NCI-H526 (cell line): ENCODE results near the gene ERCC5.

Experiments
- DNase-seq, 2 experiments: peaks; one replicate each; lab custom pipeline; 2025; lab: John Stamatoyannopoulos, UW

The ERCC5 gene

DNA sequence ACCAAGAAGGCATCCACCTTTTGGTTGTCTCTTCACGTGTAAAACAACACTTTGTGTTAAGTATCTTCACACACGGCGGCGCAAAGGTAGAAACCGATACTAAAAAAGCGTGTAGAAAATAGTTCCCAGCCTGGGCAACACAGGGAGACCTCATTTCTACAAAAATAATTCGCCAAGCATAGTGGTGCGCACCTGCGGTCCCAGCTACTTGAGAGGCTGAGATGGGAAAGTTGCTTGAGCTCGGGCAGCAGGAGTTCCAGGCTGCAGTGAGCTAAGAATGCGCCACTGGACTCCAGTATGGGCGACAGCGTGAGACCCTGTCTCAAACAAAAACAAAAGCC lies 573 bp upstream of the ERCC5 start:
- DNase-seq: no peak

DNA sequence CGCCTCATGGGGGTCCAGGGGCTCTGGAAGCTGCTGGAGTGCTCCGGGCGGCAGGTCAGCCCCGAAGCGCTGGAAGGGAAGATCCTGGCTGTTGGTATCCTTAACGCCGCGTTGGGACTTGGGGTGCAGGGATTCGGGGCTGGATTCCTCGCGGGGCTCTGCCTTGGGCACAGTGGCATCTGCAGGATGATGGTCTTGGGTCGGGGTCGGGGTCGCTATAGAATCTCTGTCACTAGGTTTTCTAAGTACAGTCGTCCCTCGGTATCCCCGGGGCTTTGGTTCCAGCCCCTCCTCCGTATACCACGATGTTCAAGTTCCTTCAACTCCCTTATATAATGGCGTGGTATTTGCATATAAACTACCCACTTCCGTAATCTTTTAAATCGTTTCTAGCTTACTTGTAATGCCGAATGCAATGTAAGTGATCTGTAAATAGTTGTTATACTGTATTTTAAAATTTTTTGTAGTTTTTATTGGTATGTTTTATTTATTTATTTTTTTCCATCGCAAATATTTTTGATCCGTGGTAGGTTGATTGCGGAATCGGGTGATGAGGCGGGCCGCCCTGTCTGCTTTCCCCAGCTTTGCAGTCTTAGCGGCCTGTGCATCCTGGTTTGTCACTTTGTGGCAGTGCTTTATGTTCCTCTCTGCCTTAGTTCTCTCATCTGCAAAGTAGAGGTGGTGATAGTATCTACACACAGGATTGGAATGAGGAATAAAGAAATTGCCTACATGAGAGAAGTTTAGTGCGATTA lies 606 bp downstream of the ERCC5 start:
- DNase-seq: peak; percentile 45 to 68

DNA sequence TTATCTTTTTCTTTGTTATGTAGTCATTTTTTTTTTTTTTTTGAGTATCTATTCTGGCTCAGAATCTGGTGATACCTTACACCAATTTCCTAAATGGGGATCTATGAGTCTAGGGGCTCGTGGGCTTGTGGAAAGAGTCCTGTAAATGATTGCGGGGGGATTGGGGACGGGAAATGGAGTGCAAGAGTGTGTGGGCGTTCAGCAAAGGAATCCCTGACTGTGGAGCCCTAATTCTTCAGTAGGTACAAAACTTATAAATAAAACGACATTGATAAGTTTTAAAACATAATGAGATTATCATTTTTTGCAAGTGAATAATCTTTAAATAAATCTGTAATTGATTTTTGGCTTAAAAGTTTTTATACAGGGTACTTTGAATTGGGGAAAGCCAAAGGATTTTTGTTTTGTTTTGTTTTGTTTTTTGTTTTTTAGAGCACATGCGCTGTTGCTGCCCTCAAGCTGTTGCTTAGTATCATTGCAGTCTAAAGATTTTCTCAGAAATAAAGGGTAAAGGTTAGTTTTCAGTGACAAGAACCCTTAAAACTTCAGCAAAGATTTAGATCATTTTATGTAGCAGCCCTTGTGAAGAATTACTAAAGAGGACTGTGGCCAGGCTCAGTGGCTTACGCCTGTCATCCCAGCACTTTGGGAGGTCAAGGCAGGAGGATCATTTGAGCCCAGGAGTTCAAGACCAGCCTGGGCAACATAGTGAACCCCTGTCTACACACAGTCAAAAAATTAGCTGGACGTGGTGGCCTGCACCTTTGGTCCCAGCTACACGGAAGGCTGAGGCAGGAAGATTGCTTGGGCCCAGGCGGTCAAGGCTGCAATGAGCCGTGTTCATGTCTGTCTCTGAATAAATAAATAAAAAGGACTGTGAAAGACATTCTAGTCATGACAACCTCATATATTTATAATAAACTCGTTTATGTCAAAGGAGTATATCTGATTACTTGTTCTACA lies 1.7 kb downstream of the ERCC5 start:
- DNase-seq: peak; percentile 52 to 55

DNA sequence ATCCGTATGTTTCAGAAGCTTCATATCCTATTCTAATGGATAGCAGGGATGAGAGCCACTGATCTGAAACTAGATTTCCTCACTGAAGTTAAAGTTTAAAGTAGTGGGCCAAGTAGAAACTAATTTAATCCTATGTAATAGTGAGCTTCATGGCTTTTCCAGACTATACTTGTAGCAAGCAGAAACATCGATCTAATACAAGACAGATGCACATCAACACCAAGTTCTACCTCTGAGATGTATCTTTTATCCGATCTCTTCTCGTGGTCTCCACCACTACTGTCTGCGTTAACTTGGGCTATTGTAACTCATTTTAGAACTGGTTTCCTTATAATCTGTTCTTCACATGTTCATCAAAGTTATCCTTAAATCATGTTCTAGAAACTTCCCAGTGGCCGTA lies 3.1 kb downstream of the ERCC5 start:
- no peak for DNase-seq

DNA sequence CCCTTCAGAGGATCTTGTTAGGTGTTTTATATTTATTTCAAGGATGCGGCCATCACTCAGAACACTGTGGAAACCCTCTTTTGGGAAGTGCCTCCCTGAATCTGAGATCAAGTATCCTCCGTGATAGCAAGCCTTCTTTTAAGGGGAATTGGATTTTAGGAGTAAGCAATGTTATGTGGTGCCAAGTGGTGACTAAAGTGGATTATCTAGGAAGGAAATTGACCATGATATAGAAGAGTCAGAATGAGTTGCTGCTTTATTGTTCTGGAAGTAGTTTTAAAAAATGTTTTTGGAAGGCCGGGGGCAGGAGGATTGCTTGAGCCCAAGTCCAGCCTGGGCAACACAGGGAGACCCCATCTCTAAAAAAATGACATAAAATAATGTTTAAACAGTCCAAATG lies 6.7 kb downstream of the ERCC5 start:
- no peak for DNase-seq

DNA sequence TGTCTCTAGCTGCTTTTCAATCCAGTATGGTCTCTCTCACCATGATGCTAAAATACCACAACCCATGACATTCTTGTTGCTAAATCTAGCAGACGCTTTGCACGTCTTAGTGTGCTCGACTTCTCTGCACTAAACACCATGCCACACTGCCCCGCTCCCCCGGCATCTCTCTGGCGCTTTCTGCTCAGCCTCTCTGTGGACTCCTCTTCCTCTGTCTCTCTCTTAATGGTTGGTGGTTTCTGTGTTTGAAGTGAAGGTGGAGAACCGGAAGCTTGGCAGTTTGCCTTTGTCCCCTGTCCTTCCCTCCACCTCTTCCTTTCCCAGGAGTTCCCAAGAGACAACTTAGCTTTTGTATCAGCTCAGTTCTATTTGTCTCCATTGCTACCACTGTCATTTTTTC lies 8.8 kb downstream of the ERCC5 start:
- DNase-seq: no peak

DNA sequence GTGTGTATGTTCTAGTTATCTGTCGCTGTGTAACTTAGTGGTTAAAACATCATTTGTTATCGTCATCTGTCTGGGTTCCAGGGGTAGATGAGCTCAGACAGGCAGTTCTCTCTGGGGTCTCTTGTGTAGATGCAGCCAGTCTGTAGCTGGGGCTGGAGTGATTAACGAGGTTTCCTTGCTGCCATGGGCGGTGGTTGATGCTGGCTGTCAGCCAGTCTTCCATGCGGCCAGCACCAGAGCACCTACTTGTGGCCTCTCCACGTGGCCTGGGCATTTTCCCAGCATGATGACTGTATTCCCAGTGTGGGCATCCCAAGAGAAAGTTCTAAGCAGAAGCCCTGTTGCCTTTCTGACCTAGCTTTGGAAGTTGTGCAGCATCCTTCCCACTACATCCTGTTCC lies 10.7 kb downstream of the ERCC5 start:
- no peak for DNase-seq

DNA sequence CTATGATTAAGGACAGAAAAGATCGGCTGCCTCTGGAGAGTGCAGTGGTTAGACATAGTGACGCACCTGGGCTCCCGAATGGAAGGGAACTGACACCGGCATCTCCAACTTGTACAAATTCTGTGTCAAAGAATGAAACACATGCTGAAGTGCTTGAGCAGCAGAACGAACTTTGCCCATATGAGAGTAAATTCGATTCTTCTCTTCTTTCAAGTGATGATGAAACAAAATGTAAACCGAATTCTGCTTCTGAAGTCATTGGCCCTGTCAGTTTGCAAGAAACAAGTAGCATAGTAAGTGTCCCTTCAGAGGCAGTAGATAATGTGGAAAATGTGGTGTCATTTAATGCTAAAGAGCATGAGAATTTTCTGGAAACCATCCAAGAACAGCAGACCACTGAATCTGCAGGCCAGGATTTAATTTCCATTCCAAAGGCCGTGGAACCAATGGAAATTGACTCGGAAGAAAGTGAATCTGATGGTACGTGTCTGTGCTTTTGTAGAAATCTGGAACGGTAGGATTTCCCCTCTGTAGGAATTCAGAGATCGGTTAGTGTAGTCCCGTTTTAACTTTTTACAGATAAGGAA lies 16.9 kb downstream of the ERCC5 start:
- no peak for DNase-seq

DNA sequence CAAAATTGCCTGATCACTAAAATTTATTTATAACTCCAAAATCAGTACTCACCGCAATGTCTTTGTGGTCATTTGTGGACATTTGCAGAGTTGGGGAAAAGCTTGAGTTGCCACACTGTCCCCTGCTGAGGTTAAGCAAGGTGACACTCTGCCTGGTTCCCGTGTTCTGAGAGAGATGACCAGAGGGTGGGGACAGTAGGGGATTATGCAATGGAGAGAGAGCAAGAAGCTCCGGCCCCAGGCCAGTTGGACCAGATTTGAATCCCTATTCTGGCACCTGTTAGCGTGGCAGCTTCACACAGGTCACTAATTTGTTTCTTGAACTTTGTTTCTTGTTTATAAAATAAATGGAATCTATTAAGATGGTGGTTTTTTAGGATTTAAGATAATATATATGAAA lies 17.8 kb downstream of the ERCC5 start:
- no peak for DNase-seq

DNA sequence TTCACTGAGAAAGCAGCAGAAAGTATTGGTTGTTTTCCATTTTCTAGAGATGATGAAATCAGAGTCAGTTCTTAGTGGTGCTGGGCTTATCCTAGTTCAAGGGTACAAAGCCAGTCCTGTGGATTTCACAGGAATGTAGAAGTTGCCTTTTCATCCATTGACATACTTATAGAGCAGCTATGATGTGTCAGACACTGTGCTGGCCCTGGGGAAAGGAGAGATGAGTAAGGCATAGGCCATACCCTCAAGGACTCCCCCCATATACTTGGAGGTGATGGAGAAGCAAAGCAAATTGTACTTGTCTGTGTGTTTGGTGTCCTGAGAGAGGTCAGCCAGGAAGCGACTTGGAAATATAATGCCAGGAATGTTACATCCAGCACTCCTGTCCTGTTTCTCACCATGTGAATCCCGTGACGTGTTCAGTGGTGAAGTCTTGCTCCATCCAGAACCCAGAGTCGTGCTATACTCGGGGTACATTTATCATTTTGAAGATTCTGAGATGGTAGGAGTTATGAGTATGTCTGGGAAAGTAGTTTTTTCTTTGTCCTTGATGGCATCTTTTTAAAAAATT lies 22.6 kb downstream of the ERCC5 start:
- no peak for DNase-seq

DNA sequence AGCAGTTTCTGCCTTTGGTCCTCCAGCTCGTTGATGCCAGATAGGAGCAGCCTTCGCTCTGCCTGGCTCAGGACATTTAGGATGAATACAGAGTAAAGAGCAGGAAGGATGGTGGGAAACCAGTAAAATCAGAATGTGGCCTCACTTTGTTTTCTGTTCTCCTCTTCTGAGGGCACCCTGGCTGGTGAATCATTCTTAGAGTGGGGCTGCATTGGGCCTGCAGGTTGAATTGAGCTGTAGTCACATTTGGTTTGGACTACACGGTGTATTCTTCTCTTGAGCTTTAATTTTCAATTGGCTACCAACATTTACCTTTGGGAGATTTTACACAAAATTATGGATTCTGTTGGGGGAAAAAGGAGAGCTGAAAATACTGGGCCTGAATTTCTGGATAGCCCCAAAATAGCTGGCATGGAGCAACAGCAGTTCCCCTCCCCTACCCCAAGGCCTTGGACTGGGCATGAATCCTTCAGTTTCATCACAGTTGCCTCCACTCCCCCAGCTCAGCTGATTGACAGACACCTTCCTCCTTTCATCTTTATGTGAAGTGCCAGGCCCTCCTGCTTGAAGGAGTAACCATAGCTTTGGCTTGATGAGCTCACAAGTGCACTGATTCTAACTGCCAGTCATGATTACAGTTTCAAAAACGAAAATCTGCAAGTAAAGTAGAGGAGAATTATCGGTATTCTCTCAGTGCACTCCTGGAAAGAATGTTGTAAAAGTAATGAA lies 24.3 kb downstream of the ERCC5 start:
- DNase-seq: no peak

DNA sequence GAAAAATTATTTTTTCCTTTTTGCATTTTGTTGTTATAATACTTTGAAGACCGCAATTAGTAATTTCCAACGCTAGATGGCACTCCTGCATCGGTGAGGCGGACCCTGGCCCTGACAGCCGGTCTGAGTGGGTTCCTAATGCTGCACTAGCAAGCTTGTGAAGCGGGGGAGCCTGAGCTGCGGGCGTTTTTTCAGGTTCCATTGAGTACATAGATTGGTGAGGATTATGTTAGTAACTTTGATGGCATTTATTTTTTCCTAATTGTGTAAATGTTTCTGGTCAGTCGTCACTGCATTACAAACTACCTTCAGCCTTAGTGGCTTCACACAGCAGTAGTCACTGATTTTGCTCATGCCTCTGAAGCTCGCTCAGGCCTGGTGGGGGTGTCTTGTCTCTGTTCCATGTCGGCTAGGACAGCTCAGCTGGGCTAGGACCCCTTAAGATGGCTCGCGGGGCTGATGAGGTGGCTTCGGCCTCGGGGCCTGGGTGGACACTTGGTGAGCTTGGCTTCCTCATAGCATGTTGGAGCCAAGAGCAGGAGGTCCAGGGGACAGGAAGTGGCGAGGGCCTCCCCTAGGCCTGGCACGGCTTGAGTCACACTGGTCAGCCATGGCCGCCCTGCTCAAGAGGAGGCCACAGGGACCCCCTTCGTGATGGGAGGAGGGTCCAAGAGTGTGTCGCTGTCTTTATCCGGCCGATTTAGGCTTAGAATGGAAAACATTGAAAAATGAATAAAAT lies 25.0 kb downstream of the ERCC5 start:
- DNase-seq: peak; percentile 34 to 75

DNA sequence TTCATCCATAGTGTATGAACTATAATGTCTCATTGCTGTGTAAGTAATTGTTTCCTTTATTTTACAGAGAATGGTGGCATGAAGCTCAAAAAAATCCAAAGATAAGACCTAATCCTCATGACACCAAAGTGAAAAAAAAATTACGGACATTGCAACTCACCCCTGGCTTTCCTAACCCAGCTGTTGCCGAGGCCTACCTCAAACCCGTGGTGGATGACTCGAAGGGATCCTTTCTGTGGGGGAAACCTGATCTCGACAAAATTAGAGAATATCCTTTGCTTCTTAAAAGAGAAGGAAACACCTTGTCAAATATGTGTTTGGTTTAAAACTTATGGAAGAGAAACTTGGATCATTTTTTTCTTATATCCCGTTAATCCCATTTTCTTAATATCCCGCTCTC lies 26.3 kb downstream of the ERCC5 start:
- no peak for DNase-seq

DNA sequence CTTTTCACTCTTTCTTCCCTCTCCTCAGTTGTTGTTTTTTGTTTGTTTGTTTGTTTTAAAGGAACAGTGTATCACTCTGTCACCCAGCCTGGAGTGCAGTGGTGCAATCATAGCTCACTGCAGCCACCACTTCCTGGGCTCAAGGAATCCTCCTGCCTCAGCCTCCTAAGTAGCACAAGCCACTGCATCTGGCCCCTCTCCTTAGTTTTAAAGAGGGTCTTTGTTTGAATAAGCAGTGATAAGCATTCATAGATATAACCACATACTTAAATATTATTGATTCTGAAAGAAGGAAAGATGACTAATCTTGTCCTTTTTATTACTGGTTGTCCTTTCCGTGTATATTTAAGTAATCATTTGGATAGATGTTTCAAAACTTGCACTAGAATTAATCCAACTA lies 26.7 kb downstream of the ERCC5 start:
- no peak for DNase-seq

DNA sequence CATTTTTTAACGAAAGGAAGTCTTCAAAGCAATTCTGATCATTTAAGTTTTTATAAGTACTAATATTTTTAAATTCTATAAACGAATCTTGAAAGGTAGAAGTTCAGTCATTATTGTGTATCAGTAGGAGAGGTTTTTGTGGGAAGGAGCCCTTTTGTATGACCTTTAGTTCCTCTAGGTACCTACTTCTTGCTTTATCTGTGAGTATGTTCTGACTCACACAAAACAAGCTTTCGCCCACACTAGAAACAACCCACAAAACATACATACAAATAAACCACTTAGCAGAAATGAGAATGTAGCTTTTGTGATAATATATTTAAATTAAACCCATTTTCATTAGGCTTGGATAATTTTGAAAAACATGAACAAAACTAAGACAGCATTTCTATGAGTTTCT lies 27.8 kb downstream of the ERCC5 start:
- DNase-seq: no peak

DNA sequence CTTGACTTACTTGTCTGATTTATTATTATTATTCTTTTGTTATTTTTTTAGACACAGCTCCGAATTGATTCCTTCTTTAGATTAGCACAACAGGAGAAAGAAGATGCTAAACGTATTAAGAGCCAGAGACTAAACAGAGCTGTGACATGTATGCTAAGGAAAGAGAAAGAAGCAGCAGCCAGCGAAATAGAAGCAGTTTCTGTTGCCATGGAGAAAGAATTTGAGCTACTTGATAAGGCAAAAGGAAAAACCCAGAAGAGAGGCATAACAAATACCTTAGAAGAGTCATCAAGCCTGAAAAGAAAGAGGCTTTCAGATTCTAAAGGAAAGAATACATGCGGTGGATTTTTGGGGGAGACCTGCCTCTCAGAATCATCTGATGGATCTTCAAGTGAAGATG lies 29.4 kb downstream of the ERCC5 start:
- DNase-seq: no peak

DNA sequence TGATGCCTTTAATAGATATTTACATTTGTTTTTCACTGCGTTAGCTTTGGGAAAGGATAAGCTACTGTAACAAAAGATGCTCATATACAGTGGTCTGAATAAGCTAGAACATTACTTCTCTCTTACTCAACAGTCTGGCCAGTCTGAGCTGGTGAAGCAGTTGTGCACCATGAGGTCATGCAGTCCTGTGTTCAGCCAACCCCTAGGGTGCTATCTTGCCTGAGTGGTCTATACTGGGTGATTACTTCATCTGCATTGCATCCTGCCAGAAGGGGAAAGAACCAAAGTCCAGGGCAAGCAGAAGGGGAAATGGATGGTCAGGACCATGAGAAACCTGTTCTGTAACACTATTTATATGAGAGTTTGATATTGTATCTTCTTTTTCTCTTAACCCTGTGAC lies 31.5 kb downstream of the ERCC5 start:
- DNase-seq: no peak

DNA sequence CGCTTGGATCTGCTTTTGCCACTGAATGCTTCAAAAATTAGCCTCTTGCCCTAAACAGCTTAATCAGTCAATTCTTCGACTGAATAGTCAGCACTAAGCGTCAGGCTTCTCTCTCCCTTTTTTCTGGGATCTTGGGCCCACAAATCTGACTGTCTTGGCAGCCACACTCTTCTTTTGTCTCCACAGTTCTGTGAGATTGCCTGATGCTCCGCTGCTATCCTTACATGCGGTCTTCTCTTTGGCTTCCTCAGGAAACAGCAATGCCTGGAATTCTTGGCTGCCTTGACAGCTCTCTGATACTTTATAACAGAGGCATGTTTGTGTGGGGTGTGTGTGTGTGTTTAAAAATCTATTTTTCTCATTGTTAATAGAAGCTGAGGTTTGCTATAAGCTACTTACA lies 32.6 kb downstream of the ERCC5 start:
- no peak for DNase-seq

DNA sequence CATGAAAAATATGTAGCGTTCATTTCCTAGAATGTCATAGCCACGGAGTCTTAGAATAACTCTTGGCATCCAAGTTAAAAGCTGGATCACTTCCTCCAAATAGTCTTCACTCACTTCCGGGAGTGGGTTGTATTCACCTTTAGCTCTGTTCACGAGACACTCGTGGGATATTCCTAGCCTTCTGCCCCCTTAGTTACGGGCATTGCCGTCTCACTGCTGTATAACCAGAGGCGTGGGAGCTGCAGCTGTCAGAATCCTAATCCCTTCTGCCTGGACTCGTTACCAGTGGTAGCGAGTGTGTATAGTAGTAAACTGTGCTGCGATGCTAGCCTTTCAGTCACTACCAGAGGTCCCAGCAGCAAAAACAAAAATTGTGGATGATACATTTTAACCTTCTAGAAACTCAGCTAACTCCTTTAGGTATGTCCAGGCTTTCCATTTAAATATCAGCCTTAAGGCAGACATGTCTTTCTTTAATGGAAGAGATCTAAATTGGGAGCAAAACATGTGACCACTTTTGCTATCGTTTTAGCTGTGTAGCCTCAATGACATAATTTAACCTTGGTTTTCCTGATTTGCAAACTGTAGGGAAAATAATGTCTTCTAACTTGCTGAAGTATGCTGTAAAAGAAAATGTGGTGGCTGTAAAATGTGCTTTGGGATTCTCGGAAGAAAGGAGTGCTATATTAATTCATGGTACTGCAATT lies 34.1 kb downstream of the ERCC5 start:
- DNase-seq: no peak

DNA sequence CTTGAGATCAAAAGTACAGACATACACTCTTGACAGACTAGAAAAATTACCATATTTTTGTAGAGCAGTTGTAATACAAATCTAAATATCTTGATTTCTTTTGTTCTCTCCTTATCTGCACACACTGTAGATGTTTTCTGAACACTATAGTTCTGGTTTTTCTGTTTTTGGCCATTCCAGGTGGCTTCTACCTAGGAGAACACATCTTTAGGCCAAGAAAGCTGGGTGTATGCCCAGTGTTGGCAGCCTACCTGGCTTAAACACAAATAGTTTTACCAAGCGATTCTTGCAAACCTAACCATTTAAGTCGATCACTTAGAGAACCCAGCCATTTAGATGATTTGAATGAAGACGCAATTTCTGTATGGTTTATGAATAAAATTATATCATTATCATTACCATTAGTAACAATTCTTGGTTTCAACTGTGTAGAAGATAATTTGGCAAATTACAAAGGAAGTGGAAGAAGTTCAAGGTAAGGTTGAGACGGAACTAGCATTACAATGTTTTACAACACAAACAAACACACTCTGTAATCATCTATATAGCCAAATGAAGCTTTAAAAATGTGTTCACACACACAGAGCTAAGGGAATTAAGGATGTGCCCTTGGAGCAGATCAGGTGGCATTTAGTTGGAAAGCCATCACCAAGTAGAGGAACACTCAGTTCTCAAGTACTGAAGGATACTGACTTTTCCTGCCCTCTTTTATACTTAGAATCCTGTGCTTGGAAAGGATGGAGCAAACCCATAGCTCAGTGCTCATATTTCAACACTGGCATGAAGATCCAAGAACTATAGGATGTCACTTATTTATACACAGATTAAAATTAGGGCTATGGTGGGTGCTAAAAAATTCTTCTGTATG lies 36.2 kb downstream of the ERCC5 start:
- DNase-seq: no peak
